Tibial nerve (tissue), 4 donors: ENCODE results near the gene SNCAIP.

Experiments used
- CTCF ChIP-seq, 5 experiments: fragments of 200-600 bp in 3 of 5; fragments of 450-650 bp in 2 of 5; sonication (generic) in 3 of 5; IDR thresholded peaks; one replicate each; pipeline ENCODE4 v1.5.1; 2016 to 2019; ENCODE audit warnings: antibody characterized with exemption in 5 of 5, mild to moderate bottlenecking in 3 of 5, moderate library complexity in 2 of 5
- EP300 ChIP-seq, 2 donors: sonication (generic); formaldehyde crosslinking; IDR thresholded peaks; one replicate each; pipeline ENCODE4 v1.6.1; 2017; ENCODE audit warnings: antibody characterized with exemption in 2 of 2, mild to moderate bottlenecking in 1 of 2
- POLR2A ChIP-seq, 2 donors: fragments of 450-650 bp; IDR thresholded peaks; one replicate each; pipeline ENCODE4 v1.6.1; 2017; ENCODE audit warnings: antibody characterized with exemption in 2 of 2, mild to moderate bottlenecking in 2 of 2, moderate library complexity in 2 of 2

- TF ChIP-seq CTCF (IDR thresholded peaks at IDR 0.05) (no peak), POLR2A (IDR thresholded peaks at IDR 0.05) (no peak), EP300 (IDR thresholded peaks at IDR 0.05) (no peak)
Observed at GRCh38 chr5:122471031-122471751, 159.2 kb downstream of the SNCAIP start.
